HepG2 (cell line): ENCODE results near the gene MIDN. TPM values are rescaled to one million over a fixed set of nuclear protein-coding genes. Genes with fewer than 3 reads are reported as not detected.

Source experiments
- FOXM1 ChIP-seq: sonication (generic); formaldehyde crosslinking; IDR thresholded peaks from 2 replicates; pipeline ENCODE4 v1.5.0; 2020; ENCODE audit warnings: missing genetic modification reagents
- HDAC2 ChIP-seq: sonication (generic); formaldehyde crosslinking; IDR thresholded peaks from 2 replicates; pipeline ENCODE4 v1.4.0; 2020; ENCODE audit warnings: missing genetic modification reagents
- MLLT10 ChIP-seq: sonication (generic); formaldehyde crosslinking; IDR thresholded peaks from 2 replicates; pipeline ENCODE4 v1.4.0; 2020; ENCODE audit warnings: missing genetic modification reagents
- NCOA5 ChIP-seq: sonication (generic); formaldehyde crosslinking; IDR thresholded peaks from 2 replicates; pipeline ENCODE4 v1.4.0; 2020; ENCODE audit warnings: missing genetic modification reagents
- NFIB ChIP-seq: sonication (generic); formaldehyde crosslinking; IDR thresholded peaks from 2 replicates; pipeline ENCODE4 v1.9.0; 2021; ENCODE audit warnings: missing genetic modification reagents, mild to moderate bottlenecking, borderline replicate concordance
- PCBP1 ChIP-seq: fragments of 200-400 bp; formaldehyde crosslinking; IDR thresholded peaks from 2 replicates; pipeline ENCODE4 v1.6.1; 2017; ENCODE audit warnings: mild to moderate bottlenecking, low read depth, low read length, borderline replicate concordance
- RAD21 ChIP-seq: fragments of 450-650 bp; formaldehyde crosslinking; IDR thresholded peaks from 2 replicates; pipeline ENCODE4 v1.5.0; 2020; ENCODE audit warnings: mild to moderate bottlenecking
- REPIN1 ChIP-seq: sonication (generic); formaldehyde crosslinking; IDR thresholded peaks from 2 replicates; pipeline ENCODE4 v1.8.0; 2022; ENCODE audit warnings: missing genetic modification reagents, low read depth, mild to moderate bottlenecking, borderline replicate concordance
- SRF ChIP-seq: IDR thresholded peaks from 2 replicates; pipeline ENCODE4 v1.6.1; 2011; ENCODE audit warnings: mild to moderate bottlenecking, low read depth, low read length, moderate library complexity
- TOPORS ChIP-seq: sonication (generic); formaldehyde crosslinking; IDR thresholded peaks from 2 replicates; pipeline ENCODE4 v1.8.0; 2023; ENCODE audit warnings: mild to moderate bottlenecking, missing genetic modification reagents
- ZEB1 ChIP-seq: IDR thresholded peaks from 2 replicates; pipeline ENCODE4 v1.6.1; 2012; ENCODE audit warnings: mild to moderate bottlenecking, low read depth, inconsistent platforms; ENCODE audit not compliant: insufficient replicate concordance
- ZNF24 ChIP-seq: fragments of 450-650 bp; IDR thresholded peaks from 2 replicates; pipeline ENCODE4 v1.6.1; 2017; ENCODE audit warnings: antibody characterized with exemption, mild to moderate bottlenecking
- ZNF343 ChIP-seq: sonication (generic); formaldehyde crosslinking; IDR thresholded peaks from 2 replicates; pipeline ENCODE4 v1.4.0; 2020; ENCODE audit warnings: mild to moderate bottlenecking, missing genetic modification reagents
- ZSCAN30 ChIP-seq: sonication (generic); formaldehyde crosslinking; IDR thresholded peaks from 2 replicates; pipeline ENCODE4 v1.5.0; 2020; ENCODE audit warnings: mild to moderate bottlenecking, missing genetic modification reagents
- polyA plus RNA-seq, 8 experiments: library from polyadenylated mRNA; depleted of rRNA in 3 of 8; stranded (reverse) in 7 of 8; unstranded in 1 of 8; fragments of >200 nt; fragmentation: Illumina TruSeq in 4 of 8; extraction: Trizol in 4 of 8; gene quantifications; 2 replicates each; pipeline versions ENCODE4 v1.2.1 to v1.2.3, GENCODE V29; 2011 to 2016; ENCODE audit warnings: low read depth in 4 of 8, missing spikeins in 1 of 8, mixed read lengths in 1 of 8; ENCODE audit not compliant: insufficient read depth in 1 of 8
- total RNA-seq, 5 experiments: library from RNA; depleted of rRNA; stranded (reverse); fragments of >200 nt; fragmentation: Illumina TruSeq; extraction: Trizol; gene quantifications; 2 replicates each; pipeline ENCODE4 v1.2.3, GENCODE V29; 2016; ENCODE audit warnings: low read depth in 1 of 5
- TF ChIP-seq, protein P1 (sequence below): sonication (generic); formaldehyde crosslinking; IDR thresholded peaks from 2 replicates; pipeline ENCODE4 v1.4.0; 2020; ENCODE audit warnings: missing genetic modification reagents, borderline replicate concordance
- TF ChIP-seq, protein P2 (sequence below): fragments of 450-650 bp; IDR thresholded peaks from 2 replicates; pipeline ENCODE4 v1.6.1; 2017
- TF ChIP-seq, protein P3 (sequence below): IDR thresholded peaks from 2 replicates; pipeline ENCODE4 v1.6.1; 2018; ENCODE audit warnings: missing genetic modification reagents

Gene MIDN
- total and polyA plus RNA-seq, 2 of the 13 experiments (the other 11 are each of a cell fraction or from before 2014, with no cell fraction given), result 8.4 to 18.0 TPM

DNA sequence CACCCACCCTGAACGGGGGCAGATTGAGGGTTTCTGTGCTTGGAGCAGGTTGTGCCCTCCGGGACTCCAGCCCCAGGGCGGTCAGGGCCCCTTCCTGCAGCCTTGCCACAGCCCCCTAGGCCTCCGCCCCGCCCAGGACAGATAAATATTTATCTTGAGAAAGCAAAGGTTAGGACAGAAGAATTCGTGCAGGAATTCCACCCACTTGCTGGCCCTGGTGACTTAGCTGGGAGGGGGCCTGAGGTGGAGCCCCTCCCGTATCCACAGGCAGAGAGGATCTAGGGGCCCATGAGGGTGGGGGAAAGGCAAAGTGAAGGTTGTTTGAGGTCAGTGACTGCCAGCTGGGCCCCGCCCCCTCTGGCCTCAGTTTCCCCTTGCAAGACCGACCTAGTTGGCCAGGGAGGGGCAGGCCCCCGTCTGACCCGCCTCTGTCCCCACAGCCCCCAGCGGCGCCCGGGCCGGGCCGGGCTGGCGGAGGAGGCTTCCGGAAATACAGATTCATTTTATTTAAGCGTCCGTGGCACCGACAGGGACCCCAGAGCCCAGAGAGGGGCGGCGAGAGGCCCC lies 5.2 kb downstream of the MIDN start (continued):
- TF ChIP-seq, protein P1, sequence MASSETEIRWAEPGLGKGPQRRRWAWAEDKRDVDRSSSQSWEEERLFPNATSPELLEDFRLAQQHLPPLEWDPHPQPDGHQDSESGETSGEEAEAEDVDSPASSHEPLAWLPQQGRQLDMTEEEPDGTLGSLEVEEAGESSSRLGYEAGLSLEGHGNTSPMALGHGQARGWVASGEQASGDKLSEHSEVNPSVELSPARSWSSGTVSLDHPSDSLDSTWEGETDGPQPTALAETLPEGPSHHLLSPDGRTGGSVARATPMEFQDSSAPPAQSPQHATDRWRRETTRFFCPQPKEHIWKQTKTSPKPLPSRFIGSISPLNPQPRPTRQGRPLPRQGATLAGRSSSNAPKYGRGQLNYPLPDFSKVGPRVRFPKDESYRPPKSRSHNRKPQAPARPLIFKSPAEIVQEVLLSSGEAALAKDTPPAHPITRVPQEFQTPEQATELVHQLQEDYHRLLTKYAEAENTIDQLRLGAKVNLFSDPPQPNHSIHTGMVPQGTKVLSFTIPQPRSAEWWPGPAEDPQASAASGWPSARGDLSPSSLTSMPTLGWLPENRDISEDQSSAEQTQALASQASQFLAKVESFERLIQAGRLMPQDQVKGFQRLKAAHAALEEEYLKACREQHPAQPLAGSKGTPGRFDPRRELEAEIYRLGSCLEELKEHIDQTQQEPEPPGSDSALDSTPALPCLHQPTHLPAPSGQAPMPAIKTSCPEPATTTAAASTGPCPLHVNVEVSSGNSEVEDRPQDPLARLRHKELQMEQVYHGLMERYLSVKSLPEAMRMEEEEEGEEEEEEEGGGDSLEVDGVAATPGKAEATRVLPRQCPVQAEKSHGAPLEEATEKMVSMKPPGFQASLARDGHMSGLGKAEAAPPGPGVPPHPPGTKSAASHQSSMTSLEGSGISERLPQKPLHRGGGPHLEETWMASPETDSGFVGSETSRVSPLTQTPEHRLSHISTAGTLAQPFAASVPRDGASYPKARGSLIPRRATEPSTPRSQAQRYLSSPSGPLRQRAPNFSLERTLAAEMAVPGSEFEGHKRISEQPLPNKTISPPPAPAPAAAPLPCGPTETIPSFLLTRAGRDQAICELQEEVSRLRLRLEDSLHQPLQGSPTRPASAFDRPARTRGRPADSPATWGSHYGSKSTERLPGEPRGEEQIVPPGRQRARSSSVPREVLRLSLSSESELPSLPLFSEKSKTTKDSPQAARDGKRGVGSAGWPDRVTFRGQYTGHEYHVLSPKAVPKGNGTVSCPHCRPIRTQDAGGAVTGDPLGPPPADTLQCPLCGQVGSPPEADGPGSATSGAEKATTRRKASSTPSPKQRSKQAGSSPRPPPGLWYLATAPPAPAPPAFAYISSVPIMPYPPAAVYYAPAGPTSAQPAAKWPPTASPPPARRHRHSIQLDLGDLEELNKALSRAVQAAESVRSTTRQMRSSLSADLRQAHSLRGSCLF (CRISPR knock-in tag), result no peak
- TF ChIP-seq FOXM1 (CRISPR knock-in tag) (no peak), PCBP1 (no peak), ZNF24 (no peak), MLLT10 (CRISPR knock-in tag) (no peak), NCOA5 (no peak), REPIN1 (no peak; the same call in 1 of the 2 replicates), HDAC2 (peak; percentile 57), NFIB (CRISPR knock-in tag) (no peak), ZNF343 (no peak), TOPORS (CRISPR knock-in tag) (no peak), SRF (no peak), ZSCAN30 (CRISPR knock-in tag) (no peak), ZEB1 (peak; percentile 72), RAD21 (no peak)
- TF ChIP-seq, protein P2, sequence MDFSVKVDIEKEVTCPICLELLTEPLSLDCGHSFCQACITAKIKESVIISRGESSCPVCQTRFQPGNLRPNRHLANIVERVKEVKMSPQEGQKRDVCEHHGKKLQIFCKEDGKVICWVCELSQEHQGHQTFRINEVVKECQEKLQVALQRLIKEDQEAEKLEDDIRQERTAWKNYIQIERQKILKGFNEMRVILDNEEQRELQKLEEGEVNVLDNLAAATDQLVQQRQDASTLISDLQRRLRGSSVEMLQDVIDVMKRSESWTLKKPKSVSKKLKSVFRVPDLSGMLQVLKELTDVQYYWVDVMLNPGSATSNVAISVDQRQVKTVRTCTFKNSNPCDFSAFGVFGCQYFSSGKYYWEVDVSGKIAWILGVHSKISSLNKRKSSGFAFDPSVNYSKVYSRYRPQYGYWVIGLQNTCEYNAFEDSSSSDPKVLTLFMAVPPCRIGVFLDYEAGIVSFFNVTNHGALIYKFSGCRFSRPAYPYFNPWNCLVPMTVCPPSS, result no peak
- TF ChIP-seq, protein P3, sequence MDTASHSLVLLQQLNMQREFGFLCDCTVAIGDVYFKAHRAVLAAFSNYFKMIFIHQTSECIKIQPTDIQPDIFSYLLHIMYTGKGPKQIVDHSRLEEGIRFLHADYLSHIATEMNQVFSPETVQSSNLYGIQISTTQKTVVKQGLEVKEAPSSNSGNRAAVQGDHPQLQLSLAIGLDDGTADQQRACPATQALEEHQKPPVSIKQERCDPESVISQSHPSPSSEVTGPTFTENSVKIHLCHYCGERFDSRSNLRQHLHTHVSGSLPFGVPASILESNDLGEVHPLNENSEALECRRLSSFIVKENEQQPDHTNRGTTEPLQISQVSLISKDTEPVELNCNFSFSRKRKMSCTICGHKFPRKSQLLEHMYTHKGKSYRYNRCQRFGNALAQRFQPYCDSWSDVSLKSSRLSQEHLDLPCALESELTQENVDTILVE (CRISPR knock-in tag), result 0 out of 2 replicates have a peak, but pooled peaks have one; percentile 18
